CD8-positive, alpha-beta memory T cell (primary cell): ENCODE results near the gene PATJ. TPM values are rescaled to one million over a fixed set of nuclear protein-coding genes. Genes with fewer than 3 reads are reported as not detected.

Experiments used
- CTCF ChIA-PET: fragments of 350-600 bp; sonication (Branson Sonifier 250); formaldehyde crosslinking; loops from one replicate; lab custom pipeline; 2021; ENCODE audit warnings: antibody characterized with exemption; lab: Charles Lee
- POLR2A ChIA-PET: fragments of 350-600 bp; sonication (Branson Sonifier 250); formaldehyde crosslinking; loops from one replicate; lab custom pipeline; 2021; ENCODE audit warnings: antibody characterized with exemption; lab: Charles Lee
- DNase-seq, 5 donors: peaks; one replicate each; pipeline versions ENCODE4 v3.0.0 to v3.0.0-alpha.2; 2020 to 2022; ENCODE audit warnings: mixed read lengths in 1 of 5
- H3K27ac ChIP-seq: one replicate; pipeline ENCODE4 v1.7.0; 2013; ENCODE audit warnings: low read depth, mild to moderate bottlenecking, low read length, moderate library complexity
- H3K27me3 ChIP-seq: 2 replicates; pipeline ENCODE4 v1.7.0; 2013; ENCODE audit warnings: low read length, mild to moderate bottlenecking; ENCODE audit not compliant: insufficient read depth, poor library complexity, severe bottlenecking
- H3K36me3 ChIP-seq: 2 replicates; pipeline ENCODE4 v1.7.0; 2013; ENCODE audit warnings: mild to moderate bottlenecking, low read length, moderate library complexity; ENCODE audit not compliant: insufficient read depth
- H3K4me1 ChIP-seq: 2 replicates; pipeline ENCODE4 v1.7.0; 2013; ENCODE audit warnings: mild to moderate bottlenecking, low read length, moderate library complexity; ENCODE audit not compliant: insufficient read depth
- H3K4me3 ChIP-seq: 2 replicates; pipeline ENCODE4 v1.7.0; 2013; ENCODE audit warnings: mild to moderate bottlenecking, low read length
- H3K9me3 ChIP-seq: 2 replicates; pipeline ENCODE4 v1.7.0; 2013; ENCODE audit warnings: mild to moderate bottlenecking, low read length
- H3K27ac Mint-ChIP-seq, 8 donors: one replicate each; pipeline ENCODE4 v1.8.0; 2020 to 2021; ENCODE audit warnings: mixed read lengths in 8 of 8, mild to moderate bottlenecking in 6 of 8, inconsistent platforms in 3 of 8, moderate library complexity in 3 of 8
- H3K27me3 Mint-ChIP-seq, 2 donors: one replicate each; pipeline ENCODE4 v1.8.0; 2020 to 2021; ENCODE audit warnings: mixed read lengths in 2 of 2, mild to moderate bottlenecking in 1 of 2, moderate library complexity in 1 of 2
- H3K36me3 Mint-ChIP-seq, 3 donors: one replicate each; pipeline ENCODE4 v1.8.0; 2020 to 2021; ENCODE audit warnings: mixed read lengths in 3 of 3, inconsistent platforms in 1 of 3, mild to moderate bottlenecking in 1 of 3
- H3K4me1 Mint-ChIP-seq, 3 donors: one replicate each; pipeline ENCODE4 v1.8.0; 2020 to 2021; ENCODE audit warnings: mixed read lengths in 3 of 3, inconsistent platforms in 1 of 3, mild to moderate bottlenecking in 1 of 3
- H3K4me3 Mint-ChIP-seq, 7 donors: one replicate each; pipeline ENCODE4 v1.8.0; 2020 to 2021; ENCODE audit warnings: mixed read lengths in 7 of 7, mild to moderate bottlenecking in 6 of 7, moderate library complexity in 4 of 7, inconsistent platforms in 2 of 7
- H3K9me3 Mint-ChIP-seq, 5 donors: one replicate each; pipeline ENCODE4 v1.8.0; 2020 to 2022; ENCODE audit warnings: mixed read lengths in 5 of 5, mild to moderate bottlenecking in 3 of 5, moderate library complexity in 2 of 5, inconsistent platforms in 1 of 5
- polyA plus RNA-seq: library from polyadenylated mRNA; unstranded; fragments of 300-500 nt; fragmentation: Illumina TruSeq; gene quantifications from one replicate; pipeline ENCODE4 v1.2.3, GENCODE V29; 2021
- total RNA-seq, 2 experiments: library from RNA; stranded (reverse); gene quantifications; one replicate each; pipeline ENCODE4 v1.2.3, GENCODE V29; 2021

PATJ gene
- total and polyA plus RNA-seq, 3 experiments from 2014 or later, result 9.8 to 24.4 (median 10.3) TPM

DNA sequence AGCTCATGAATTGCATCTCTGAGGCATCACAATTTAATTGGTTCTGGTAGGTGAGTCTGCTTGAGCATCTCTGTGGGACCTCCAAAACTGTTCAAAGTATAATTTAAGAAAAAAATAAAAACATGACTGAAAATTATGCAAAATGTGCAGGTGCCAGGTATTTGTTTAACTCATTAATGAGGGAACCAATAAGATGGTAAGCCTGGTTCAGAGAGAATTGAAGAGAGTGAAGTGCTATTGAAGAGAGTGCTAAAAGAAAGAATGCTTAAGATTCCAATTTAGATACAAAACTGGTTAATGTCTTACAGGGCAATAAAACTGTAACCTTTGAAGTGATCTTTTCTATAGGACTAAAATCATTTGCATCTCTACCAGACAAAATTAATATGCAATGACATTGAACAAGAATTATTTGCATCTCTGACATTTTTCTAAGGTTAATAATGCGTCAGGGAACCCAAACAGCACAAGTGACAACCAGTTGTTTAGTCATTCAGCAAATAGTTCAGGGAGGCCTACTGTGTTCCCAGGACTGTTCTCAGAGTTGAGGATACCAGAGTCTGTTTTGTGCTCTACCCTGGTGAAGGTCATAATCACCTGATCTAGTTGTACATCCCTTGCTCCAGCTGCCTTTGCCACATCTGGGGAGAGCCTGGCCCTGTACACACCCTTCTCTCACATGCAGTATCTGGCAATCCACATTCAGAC lies 183.5 kb downstream of the PATJ start:
- no peaks in the 10 kb centered on the region for H3K36me3 ChIP-seq
- no peaks in the 10 kb centered on the region for H3K4me1 ChIP-seq
- H3K27ac ChIP-seq, result no peak overlapping the region
- H3K27ac Mint-ChIP-seq, result peak overlapping the region in 1 of 8 donors; percentile 15
- no peaks in the 10 kb centered on the region for H3K9me3 ChIP-seq
- H3K27me3 ChIP-seq, result no peaks in the 10 kb centered on the region
- no peaks in the 10 kb centered on the region for H3K4me1 Mint-ChIP-seq
- H3K36me3 Mint-ChIP-seq, result peaks cover 27 to 55% (median 32%) of the 10 kb centered on the region in 3 donors
- no peaks in the 10 kb centered on the region for H3K27me3 Mint-ChIP-seq
- peak overlapping the region in 1 of 7 donors; percentile 15 for H3K4me3 Mint-ChIP-seq
- H3K9me3 Mint-ChIP-seq, result no peaks in the 10 kb centered on the region
- ChIA-PET POLR2A (no interaction called here), CTCF (no interaction called here)
- no peak for DNase-seq
- H3K4me3 ChIP-seq, result no peak overlapping the region

DNA sequence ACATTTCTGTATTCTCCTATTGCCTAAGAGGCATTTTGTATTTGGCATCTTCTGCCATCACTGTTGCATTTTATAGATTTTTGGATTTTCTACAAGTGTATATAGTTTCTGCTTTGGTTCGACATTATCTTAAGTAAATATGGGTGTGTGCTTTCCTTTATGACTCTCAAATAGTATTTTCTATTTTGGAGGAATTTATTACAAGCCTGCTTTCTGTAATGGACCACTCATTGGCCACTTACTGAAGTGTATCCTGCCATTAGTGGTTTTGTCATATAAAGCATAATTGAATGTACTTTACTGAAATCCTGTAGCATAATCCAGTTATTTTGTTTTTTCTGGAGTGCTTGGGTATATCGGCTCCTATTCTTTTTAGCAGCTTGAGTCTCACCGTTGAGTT lies 184.3 kb downstream of the PATJ start:
- no peaks in the 10 kb centered on the region for H3K4me1 ChIP-seq
- ChIA-PET CTCF (no interaction called here), POLR2A (no interaction called here)
- no peak overlapping the region for H3K27ac ChIP-seq
- no peaks in the 10 kb centered on the region for H3K27me3 Mint-ChIP-seq
- H3K9me3 Mint-ChIP-seq, result no peaks in the 10 kb centered on the region
- H3K9me3 ChIP-seq, result no peaks in the 10 kb centered on the region
- H3K4me3 ChIP-seq, result no peak overlapping the region
- peaks cover 24 to 51% (median 28%) of the 10 kb centered on the region in 3 donors for H3K36me3 Mint-ChIP-seq
- DNase-seq, result no peak
- no peaks in the 10 kb centered on the region for H3K4me1 Mint-ChIP-seq
- H3K4me3 Mint-ChIP-seq, result no peak overlapping the region
- H3K36me3 ChIP-seq, result no peaks in the 10 kb centered on the region
- H3K27me3 ChIP-seq, result no peaks in the 10 kb centered on the region
- no peak overlapping the region for H3K27ac Mint-ChIP-seq

DNA sequence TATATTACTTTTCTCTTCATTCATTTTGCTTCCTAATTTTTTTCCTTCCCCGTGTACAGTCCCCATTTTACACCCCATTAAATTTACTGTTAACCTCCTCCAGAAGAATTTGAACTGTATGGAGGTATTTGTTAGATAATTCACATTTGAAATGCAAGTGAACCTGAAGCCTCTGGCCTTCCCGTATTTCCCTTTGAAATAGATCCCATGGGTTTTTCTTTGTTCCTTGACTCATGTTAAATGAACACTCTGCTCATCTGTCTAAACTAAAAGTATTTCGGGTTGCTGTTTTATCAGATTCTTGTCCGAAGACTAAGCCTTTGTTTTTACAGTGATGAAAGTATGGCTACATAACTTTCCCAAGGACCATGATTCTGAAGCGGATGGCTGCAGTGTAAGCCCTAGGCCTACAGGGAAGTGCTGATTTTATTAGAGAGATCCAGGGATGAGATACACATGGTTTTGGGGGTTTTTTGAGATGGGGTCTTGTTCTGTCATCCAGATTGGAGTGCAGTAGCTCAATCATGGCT lies 187.9 kb downstream of the PATJ start:
- no peaks in the 10 kb centered on the region for H3K4me1 Mint-ChIP-seq
- no peaks in the 10 kb centered on the region for H3K27me3 Mint-ChIP-seq
- no peak for DNase-seq
- Histone ChIP-seq H3K4me3 (no peak overlapping the region), H3K9me3 (no peaks in the 10 kb centered on the region), H3K4me1 (no peaks in the 10 kb centered on the region), H3K27me3 (no peaks in the 10 kb centered on the region), H3K27ac (no peak overlapping the region), H3K36me3 (no peaks in the 10 kb centered on the region)
- no peak overlapping the region for H3K27ac Mint-ChIP-seq
- CTCF ChIA-PET, result interaction anchor here (0.6 kb wide), 1 partner anchor 273 kb away, joined by 3 read pairs; no protein-coding TSS in a partner anchor
- no peaks in the 10 kb centered on the region for H3K9me3 Mint-ChIP-seq
- POLR2A ChIA-PET, result no interaction called here
- H3K4me3 Mint-ChIP-seq, result no peak overlapping the region
- H3K36me3 Mint-ChIP-seq, result peaks cover 30 to 59% (median 33%) of the 10 kb centered on the region in 3 donors

DNA sequence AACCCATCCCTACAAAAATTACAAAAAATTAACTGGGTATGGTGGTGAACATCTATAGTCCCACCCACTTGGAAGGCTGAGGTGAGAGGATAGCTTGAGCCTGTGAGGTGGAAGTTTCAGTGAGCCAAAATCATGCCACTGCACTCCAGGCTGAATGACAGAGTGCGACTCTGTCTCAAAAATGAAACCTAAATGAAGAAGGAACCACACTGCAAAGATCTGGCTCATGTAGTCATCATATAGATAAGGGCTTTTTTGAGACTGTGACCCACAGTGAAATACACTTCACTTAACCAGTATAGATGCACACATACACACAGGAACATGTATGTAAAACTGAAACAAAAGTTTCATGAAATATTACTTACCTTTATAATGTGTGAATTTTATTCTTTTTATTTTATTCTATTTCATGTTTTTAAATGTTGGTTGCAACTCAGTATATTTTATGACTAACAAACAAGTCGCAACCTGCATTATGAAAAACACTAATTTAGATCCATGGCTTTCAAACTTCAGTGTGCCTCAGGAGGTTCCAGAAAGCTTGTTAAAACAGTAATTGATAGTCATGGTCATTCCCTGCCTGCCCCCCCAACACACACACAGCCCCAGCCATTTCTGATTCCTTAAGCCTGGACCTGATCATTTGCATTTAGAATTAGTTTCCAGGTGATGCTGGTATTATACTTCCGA lies 189.5 kb downstream of the PATJ start:
- CTCF ChIA-PET, result no interaction called here
- H3K4me1 ChIP-seq, result no peaks in the 10 kb centered on the region
- no peaks in the 10 kb centered on the region for H3K27me3 ChIP-seq
- no peaks in the 10 kb centered on the region for H3K9me3 Mint-ChIP-seq
- peaks cover 31 to 59% (median 33%) of the 10 kb centered on the region in 3 donors for H3K36me3 Mint-ChIP-seq
- no peaks in the 10 kb centered on the region for H3K9me3 ChIP-seq
- POLR2A ChIA-PET, result no interaction called here
- no peaks in the 10 kb centered on the region for H3K27me3 Mint-ChIP-seq
- no peak overlapping the region for H3K27ac Mint-ChIP-seq
- H3K36me3 ChIP-seq, result no peaks in the 10 kb centered on the region
- no peaks in the 10 kb centered on the region for H3K4me1 Mint-ChIP-seq
- no peak overlapping the region for H3K4me3 Mint-ChIP-seq
- no peak for DNase-seq
- no peak overlapping the region for H3K27ac ChIP-seq
- no peak overlapping the region for H3K4me3 ChIP-seq

GRCh38 chr1:61935516-61935915 lies 193.2 kb downstream of the PATJ start:
- H3K36me3 Mint-ChIP-seq, result peaks cover 15 to 36% (median 28%) of the 10 kb centered on the region in 3 donors
- no peak overlapping the region for H3K4me3 Mint-ChIP-seq
- H3K36me3 ChIP-seq, result no peaks in the 10 kb centered on the region
- POLR2A ChIA-PET, result no interaction called here
- no peaks in the 10 kb centered on the region for H3K9me3 Mint-ChIP-seq
- H3K9me3 ChIP-seq, result no peaks in the 10 kb centered on the region
- H3K27me3 Mint-ChIP-seq, result no peaks in the 10 kb centered on the region
- CTCF ChIA-PET, result no interaction called here
- H3K4me1 ChIP-seq, result no peaks in the 10 kb centered on the region
- DNase-seq, result no peak
- H3K27me3 ChIP-seq, result no peaks in the 10 kb centered on the region
- H3K27ac Mint-ChIP-seq, result no peak overlapping the region
- H3K27ac ChIP-seq, result no peak overlapping the region
- H3K4me3 ChIP-seq, result no peak overlapping the region
- no peaks in the 10 kb centered on the region for H3K4me1 Mint-ChIP-seq

- H3K4me1 ChIP-seq, result no peaks in the 10 kb centered on the region
- Mint-ChIP-seq H3K4me1 (no peaks in the 10 kb centered on the region), H3K27ac (no peak overlapping the region), H3K4me3 (no peak overlapping the region), H3K27me3 (no peaks in the 10 kb centered on the region), H3K9me3 (no peaks in the 10 kb centered on the region), H3K36me3 (peaks cover 14 to 33% (median 33%) of the 10 kb centered on the region in 3 donors)
- H3K27ac ChIP-seq, result no peak overlapping the region
- H3K4me3 ChIP-seq, result no peak overlapping the region
- H3K9me3 ChIP-seq, result no peaks in the 10 kb centered on the region
- POLR2A ChIA-PET, result no interaction called here
- no peaks in the 10 kb centered on the region for H3K27me3 ChIP-seq
- CTCF ChIA-PET, result no interaction called here
- no peaks in the 10 kb centered on the region for H3K36me3 ChIP-seq
- DNase-seq, result no peak
Measured at GRCh38 chr1:61936839-61937238, 194.6 kb downstream of the PATJ start.

DNA sequence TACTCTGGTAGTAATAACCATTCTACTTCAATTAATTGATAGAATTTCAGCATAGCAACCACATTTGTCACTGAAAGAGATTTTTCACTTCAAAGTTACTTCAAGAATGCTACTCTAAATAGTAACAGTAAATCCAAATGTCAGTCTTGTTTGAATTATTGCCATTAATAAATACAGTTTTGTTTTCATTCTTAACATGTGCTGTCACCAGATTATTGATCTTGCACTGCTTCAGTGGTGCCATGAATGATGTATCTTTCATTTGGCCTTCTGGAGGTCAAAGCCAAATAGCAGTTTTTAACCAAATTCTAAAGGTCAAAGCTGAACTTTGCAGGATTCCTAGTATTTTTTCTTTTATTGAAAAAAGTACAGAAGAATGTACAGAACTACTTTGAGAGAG lies 199.5 kb downstream of the PATJ start:
- DNase-seq, result no peak
- Mint-ChIP-seq H3K27me3 (no peaks in the 10 kb centered on the region), H3K9me3 (peaks cover 0 to 3% (median 1%) of the 10 kb centered on the region in 5 donors), H3K36me3 (peaks cover 6 to 31% (median 23%) of the 10 kb centered on the region in 3 donors), H3K27ac (no peak overlapping the region), H3K4me1 (no peaks in the 10 kb centered on the region), H3K4me3 (no peak overlapping the region)
- H3K27me3 ChIP-seq, result no peaks in the 10 kb centered on the region
- H3K9me3 ChIP-seq, result no peaks in the 10 kb centered on the region
- no peaks in the 10 kb centered on the region for H3K4me1 ChIP-seq
- no peaks in the 10 kb centered on the region for H3K36me3 ChIP-seq
- H3K27ac ChIP-seq, result no peak overlapping the region
- ChIA-PET CTCF (no interaction called here), POLR2A (no interaction called here)
- no peak overlapping the region for H3K4me3 ChIP-seq

- Mint-ChIP-seq H3K4me3 (no peak overlapping the region), H3K27ac (no peak overlapping the region), H3K9me3 (peaks cover 0 to 3% (median 1%) of the 10 kb centered on the region in 5 donors), H3K27me3 (no peaks in the 10 kb centered on the region), H3K36me3 (peaks cover 5 to 26% (median 19%) of the 10 kb centered on the region in 3 donors), H3K4me1 (no peaks in the 10 kb centered on the region)
- Histone ChIP-seq H3K27ac (no peak overlapping the region), H3K4me3 (no peak overlapping the region), H3K9me3 (no peaks in the 10 kb centered on the region), H3K36me3 (no peaks in the 10 kb centered on the region), H3K4me1 (no peaks in the 10 kb centered on the region), H3K27me3 (no peaks in the 10 kb centered on the region)
- DNase-seq, result no peak
- ChIA-PET POLR2A (no interaction called here), CTCF (interaction anchor here (1.1 kb wide), 1 partner anchor 9 kb away, joined by 3 read pairs; no protein-coding TSS in a partner anchor)
Measured at GRCh38 chr1:61942856-61943255, 200.6 kb downstream of the PATJ start.
